T-helper 1 cell treated with Interleukin-12 subunit alpha and Interleukin-12 subunit beta and Interleukin-4 antibody, amounts not matched to agents 30 μg/mL and 1 μg/mL, for 36 hours (primary cell): Measurements from ENCODE around the gene ACAT2.
"Not testable (repeated sequence)": the region's sequence is repeated elsewhere in the genome, so short reads cannot be mapped to it uniquely, and the experiment has no call there.

Experiments
- H3K27ac Mint-ChIP-seq: one replicate; pipeline ENCODE4 v1.8.0; 2021; ENCODE audit warnings: mild to moderate bottlenecking, mixed read lengths
- H3K27me3 Mint-ChIP-seq: one replicate; pipeline ENCODE4 v1.8.0; 2021; ENCODE audit warnings: low read depth, mixed read lengths
- H3K36me3 Mint-ChIP-seq: one replicate; pipeline ENCODE4 v1.8.0; 2021; ENCODE audit warnings: low read depth, mixed read lengths
- H3K4me1 Mint-ChIP-seq: one replicate; pipeline ENCODE4 v1.8.0; 2021; ENCODE audit warnings: low read depth, mixed read lengths
- H3K4me3 Mint-ChIP-seq: one replicate; pipeline ENCODE4 v1.8.0; 2021; ENCODE audit warnings: mild to moderate bottlenecking, moderate library complexity, mixed read lengths
- H3K9me3 Mint-ChIP-seq: one replicate; pipeline ENCODE4 v1.8.0; 2021; ENCODE audit warnings: mixed read lengths

ACAT2 gene

DNA sequence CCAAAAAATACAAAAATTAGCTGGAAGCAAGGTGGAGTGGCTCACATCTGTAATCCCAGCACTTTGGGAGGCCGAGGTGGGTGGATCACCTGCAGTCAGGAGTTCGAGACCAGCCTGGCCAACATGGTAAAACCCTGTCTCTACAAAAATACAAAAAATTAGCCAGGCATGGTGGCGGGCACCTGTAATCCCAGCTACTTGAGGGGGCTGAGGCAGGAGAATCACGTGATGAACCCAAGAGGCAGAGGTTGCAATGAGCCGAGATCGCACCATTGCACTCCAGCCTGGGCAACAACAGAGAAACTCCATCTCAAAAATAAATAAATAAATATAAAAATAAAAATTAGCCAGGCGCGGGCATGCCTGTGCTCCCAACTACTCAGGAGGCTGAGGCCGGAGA is 62.8 kb downstream of the ACAT2 start:
- not testable (repeated sequence) for H3K36me3 Mint-ChIP-seq, H3K4me3 Mint-ChIP-seq, H3K9me3 Mint-ChIP-seq, H3K27ac Mint-ChIP-seq, H3K27me3 Mint-ChIP-seq
- peaks cover 14% of the 10 kb centered on the region for H3K4me1 Mint-ChIP-seq

DNA sequence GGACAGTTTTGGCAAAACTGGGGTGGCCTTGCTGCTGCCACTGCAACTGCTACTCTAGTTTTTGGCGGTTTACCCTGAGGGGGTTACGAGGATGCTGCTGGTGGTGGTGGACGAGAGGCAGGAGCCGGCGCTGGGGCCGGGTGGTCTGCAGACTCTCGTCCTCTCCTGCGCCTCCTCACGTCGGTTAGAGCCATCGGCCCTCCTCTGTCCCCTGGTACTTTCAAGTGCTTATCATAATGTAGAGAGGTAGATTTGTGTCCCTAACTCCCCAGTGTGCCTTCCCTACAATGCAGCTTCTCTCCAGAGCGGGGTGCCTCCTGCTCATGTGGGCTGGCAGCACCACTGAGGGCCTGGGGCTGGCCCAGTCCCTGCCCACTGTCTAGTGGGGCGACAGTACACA is 64.2 kb downstream of the ACAT2 start:
- Mint-ChIP-seq H3K27ac (no peak overlapping the region), H3K4me1 (peaks cover 5% of the 10 kb centered on the region)

DNA sequence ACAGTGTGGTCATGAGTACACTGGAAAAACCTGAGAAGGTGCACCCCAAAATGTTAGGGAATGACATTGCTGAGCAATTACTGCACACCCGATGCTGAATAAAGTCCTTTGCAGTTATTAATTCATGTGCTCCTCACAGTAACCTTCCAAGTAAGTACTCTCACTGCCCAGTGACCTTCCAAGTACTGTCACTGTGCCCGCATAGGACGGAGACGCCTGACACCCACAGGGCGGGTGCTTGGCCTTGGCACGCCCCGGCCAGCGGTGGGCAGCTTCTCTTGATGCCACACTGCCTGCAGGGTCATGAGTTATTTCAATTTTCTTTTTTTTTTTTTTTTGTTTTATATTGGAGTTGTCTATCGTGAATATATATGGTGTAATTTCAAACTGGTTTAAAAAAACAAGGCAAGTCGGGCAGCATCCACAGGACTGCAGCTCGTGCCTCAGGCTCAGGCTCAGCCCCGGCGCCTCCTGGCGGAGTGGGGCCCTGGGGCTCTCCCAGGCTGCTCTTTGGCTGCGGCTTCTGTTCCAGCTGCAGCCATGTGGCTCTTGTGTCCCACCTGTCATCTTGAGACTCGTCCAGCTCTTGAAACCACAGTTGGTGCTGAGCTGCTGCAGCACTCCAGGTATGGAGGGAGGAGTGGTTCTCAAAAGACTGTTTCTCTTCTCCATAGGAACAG is 65.3 kb downstream of the ACAT2 start:
- no peaks in the 10 kb centered on the region for H3K9me3 Mint-ChIP-seq

More for the DNA sequence above, 64.2 kb downstream of the ACAT2 start:
- Mint-ChIP-seq H3K4me3 (no peak overlapping the region), H3K27me3 (peaks cover 6% of the 10 kb centered on the region), H3K36me3 (no peaks in the 10 kb centered on the region), H3K9me3 (no peaks in the 10 kb centered on the region)

DNA sequence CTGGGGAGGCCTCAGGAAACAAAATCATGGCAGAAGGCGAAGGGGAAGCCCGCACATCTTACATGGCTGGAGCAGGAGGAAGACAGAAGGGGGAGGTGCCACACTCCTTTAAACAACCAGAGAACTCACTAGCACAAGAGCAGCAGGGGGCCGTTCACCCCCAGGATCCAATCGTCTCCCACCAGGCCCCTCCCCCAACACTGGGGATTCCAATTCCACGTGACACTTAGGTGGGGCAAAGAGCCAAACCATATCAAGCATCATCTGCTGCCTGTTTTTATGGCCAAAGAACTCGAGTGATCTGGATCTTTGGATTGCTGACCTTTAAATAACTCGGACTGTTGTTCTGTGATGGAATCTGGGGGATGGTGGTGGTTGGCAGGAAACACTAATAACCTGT is 66.2 kb downstream of the ACAT2 start:
- H3K4me3 Mint-ChIP-seq: no peak overlapping the region
- H3K27me3 Mint-ChIP-seq: peaks cover 14% of the 10 kb centered on the region
- no peak overlapping the region for H3K27ac Mint-ChIP-seq
- H3K36me3 Mint-ChIP-seq: no peaks in the 10 kb centered on the region
- peaks cover 5% of the 10 kb centered on the region for H3K4me1 Mint-ChIP-seq
- H3K9me3 Mint-ChIP-seq: no peaks in the 10 kb centered on the region

More for the DNA sequence above, 65.3 kb downstream of the ACAT2 start:
- no peak overlapping the region for H3K4me3 Mint-ChIP-seq
- peaks cover 14% of the 10 kb centered on the region for H3K27me3 Mint-ChIP-seq
- H3K27ac Mint-ChIP-seq: no peak overlapping the region
- no peaks in the 10 kb centered on the region for H3K36me3 Mint-ChIP-seq
- H3K4me1 Mint-ChIP-seq: peaks cover 5% of the 10 kb centered on the region
